ENCODE measurements around the gene DYRK1A.
"Not testable (repeated sequence)": the region's sequence is repeated elsewhere in the genome, so short reads cannot be mapped to it uniquely, and the experiment has no call there.

DYRK1A gene

DNA sequence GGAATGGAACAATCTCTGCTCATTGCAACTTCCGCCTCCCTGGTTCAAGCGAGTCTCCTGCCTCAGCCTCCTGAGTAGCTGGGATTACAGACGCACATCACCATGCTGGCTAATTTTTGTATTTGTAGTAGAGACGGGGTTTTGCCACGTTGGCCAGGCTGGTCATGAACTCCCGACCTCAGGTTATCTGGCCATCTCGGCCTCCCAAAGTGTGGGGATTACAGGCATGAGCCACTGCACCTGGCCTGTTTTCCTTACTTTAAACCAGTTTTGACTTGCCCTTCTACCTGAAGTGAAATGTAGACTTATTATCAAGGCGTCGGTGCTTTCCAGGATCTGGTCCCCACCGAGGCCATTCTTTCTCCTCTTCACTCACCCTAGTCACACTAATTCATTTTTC, 141.8 kb downstream of the DYRK1A start:
- Histone ChIP-seq H3K4me3 (ENCODE audit: low read depth, low read length) (no peak overlapping the region), H2AFZ (ENCODE audit: low read length, unreplicated experiment) (no peak overlapping the region), H3K27me3 (ENCODE audit: insufficient read depth, low read length) (no peaks in the 10 kb centered on the region), H3K4me1 (ENCODE audit: control insufficient read depth, insufficient read depth, low read length, unreplicated experiment) (peaks cover 4% of the 10 kb centered on the region), H3K27ac (ENCODE audit: low read depth, low read length) (no peak overlapping the region), H3K36me3 (ENCODE audit: insufficient read depth, low read length) (peaks cover 60% of the 10 kb centered on the region), H3K79me2 (ENCODE audit: control insufficient read depth, insufficient read depth, low read length, unreplicated experiment) (peaks cover 7% of the 10 kb centered on the region)

GRCh38 chr21:37509802-37510393, 143.3 kb downstream of the DYRK1A start:
- Histone ChIP-seq H3K79me2 (ENCODE audit: control insufficient read depth, insufficient read depth, low read length, unreplicated experiment) (peaks cover 7% of the 10 kb centered on the region), H3K27me3 (ENCODE audit: insufficient read depth, low read length) (no peaks in the 10 kb centered on the region), H3K4me3 (ENCODE audit: low read depth, low read length) (no peak overlapping the region), H3K27ac (ENCODE audit: low read depth, low read length) (no peak overlapping the region), H3K4me1 (ENCODE audit: control insufficient read depth, insufficient read depth, low read length, unreplicated experiment) (no peaks in the 10 kb centered on the region), H3K36me3 (ENCODE audit: insufficient read depth, low read length) (peaks cover 69% of the 10 kb centered on the region), H2AFZ (ENCODE audit: low read length, unreplicated experiment) (no peak overlapping the region)

- no peaks in the 10 kb centered on the region for H3K27me3 ChIP-seq (ENCODE audit: insufficient read depth, low read length)
- H3K79me2 ChIP-seq (ENCODE audit: control insufficient read depth, insufficient read depth, low read length, unreplicated experiment): peaks cover 7% of the 10 kb centered on the region
- H3K4me3 ChIP-seq (ENCODE audit: low read depth, low read length): no peak overlapping the region
- H3K36me3 ChIP-seq (ENCODE audit: insufficient read depth, low read length): peaks cover 71% of the 10 kb centered on the region
- H2AFZ ChIP-seq (ENCODE audit: low read length, unreplicated experiment): no peak overlapping the region
- H3K27ac ChIP-seq (ENCODE audit: low read depth, low read length): no peak overlapping the region
- no peaks in the 10 kb centered on the region for H3K4me1 ChIP-seq (ENCODE audit: control insufficient read depth, insufficient read depth, low read length, unreplicated experiment)
These were observed 145.3 kb downstream of the DYRK1A start for GRCh38 chr21:37511848-37512247.

GRCh38 chr21:37513383-37513782, 146.8 kb downstream of the DYRK1A start:
- no peak overlapping the region for H3K4me3 ChIP-seq (ENCODE audit: low read depth, low read length)
- peaks cover 7% of the 10 kb centered on the region for H3K79me2 ChIP-seq (ENCODE audit: control insufficient read depth, insufficient read depth, low read length, unreplicated experiment)
- peaks cover 67% of the 10 kb centered on the region for H3K36me3 ChIP-seq (ENCODE audit: insufficient read depth, low read length)
- no peaks in the 10 kb centered on the region for H3K4me1 ChIP-seq (ENCODE audit: control insufficient read depth, insufficient read depth, low read length, unreplicated experiment)
- H3K27me3 ChIP-seq (ENCODE audit: insufficient read depth, low read length): no peaks in the 10 kb centered on the region
- no peak overlapping the region for H2AFZ ChIP-seq (ENCODE audit: low read length, unreplicated experiment)
- no peak overlapping the region for H3K27ac ChIP-seq (ENCODE audit: low read depth, low read length)

DNA sequence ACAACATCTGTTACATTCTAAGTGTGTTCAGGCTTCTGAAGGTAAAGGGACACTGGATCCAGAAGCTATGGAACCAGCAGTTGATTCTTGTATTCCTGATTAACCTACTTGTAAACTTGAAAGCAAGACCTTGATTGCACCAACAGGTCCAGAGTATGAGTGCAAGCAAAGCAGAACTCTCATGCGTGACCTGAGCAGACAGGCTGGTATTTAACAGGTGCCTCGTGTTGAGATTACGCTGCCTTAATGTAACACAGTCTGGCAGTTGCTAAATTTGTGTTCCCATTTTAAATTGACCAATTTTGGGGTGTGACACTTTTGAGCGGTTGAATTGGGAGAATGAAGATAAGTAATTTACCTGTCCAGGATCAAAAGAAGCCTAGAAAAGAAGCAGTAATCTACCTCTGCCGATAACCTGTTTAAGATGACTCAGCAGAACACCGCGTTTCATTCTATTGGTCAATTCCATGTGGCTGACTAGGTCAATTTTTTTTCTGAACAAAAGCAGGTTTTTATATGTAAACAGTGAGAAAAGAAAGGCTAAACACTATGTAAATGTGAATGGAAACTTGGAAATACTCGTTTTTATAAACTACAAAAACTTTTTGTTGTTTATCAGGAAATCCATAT, 147.6 kb downstream of the DYRK1A start:
- Histone ChIP-seq H2AFZ (ENCODE audit: low read length, unreplicated experiment) (no peak overlapping the region), H3K27me3 (ENCODE audit: insufficient read depth, low read length) (no peaks in the 10 kb centered on the region), H3K4me3 (ENCODE audit: low read depth, low read length) (no peak overlapping the region), H3K79me2 (ENCODE audit: control insufficient read depth, insufficient read depth, low read length, unreplicated experiment) (peaks cover 7% of the 10 kb centered on the region), H3K36me3 (ENCODE audit: insufficient read depth, low read length) (peaks cover 62% of the 10 kb centered on the region), H3K4me1 (ENCODE audit: control insufficient read depth, insufficient read depth, low read length, unreplicated experiment) (no peaks in the 10 kb centered on the region), H3K27ac (ENCODE audit: low read depth, low read length) (no peak overlapping the region)

DNA sequence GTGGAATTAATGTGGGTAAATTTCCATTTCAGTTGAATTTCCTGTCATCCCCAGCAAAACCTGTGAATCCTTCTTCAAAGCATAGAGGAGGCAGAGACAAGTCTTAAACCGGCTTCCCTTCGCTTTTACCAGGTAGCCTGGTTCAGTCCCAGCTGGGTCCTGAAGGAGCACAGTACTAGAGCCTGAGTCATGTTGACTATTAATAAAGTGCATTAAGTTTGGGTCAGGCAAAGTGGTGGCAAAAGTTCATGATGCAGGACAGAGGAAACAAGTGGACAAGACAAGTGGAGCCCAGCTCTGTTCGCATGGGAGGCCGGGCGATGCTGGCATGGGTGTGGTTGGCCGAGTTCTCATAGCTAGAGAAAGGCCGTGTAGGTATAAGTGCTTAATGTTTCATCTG, 150.4 kb downstream of the DYRK1A start:
- no peak overlapping the region for H3K4me3 ChIP-seq (ENCODE audit: low read depth, low read length)
- H3K27ac ChIP-seq (ENCODE audit: low read depth, low read length): no peak overlapping the region
- H3K79me2 ChIP-seq (ENCODE audit: control insufficient read depth, insufficient read depth, low read length, unreplicated experiment): no peaks in the 10 kb centered on the region
- peaks cover 37% of the 10 kb centered on the region for H3K36me3 ChIP-seq (ENCODE audit: insufficient read depth, low read length)
- H3K4me1 ChIP-seq (ENCODE audit: control insufficient read depth, insufficient read depth, low read length, unreplicated experiment): no peaks in the 10 kb centered on the region
- no peaks in the 10 kb centered on the region for H3K27me3 ChIP-seq (ENCODE audit: insufficient read depth, low read length)
- no peak overlapping the region for H2AFZ ChIP-seq (ENCODE audit: low read length, unreplicated experiment)

GRCh38 chr21:37520801-37521200, 154.2 kb downstream of the DYRK1A start:
- H3K4me1 ChIP-seq (ENCODE audit: control insufficient read depth, insufficient read depth, low read length, unreplicated experiment): no peaks in the 10 kb centered on the region
- H3K4me3 ChIP-seq (ENCODE audit: low read depth, low read length): no peak overlapping the region
- H3K27ac ChIP-seq (ENCODE audit: low read depth, low read length): no peak overlapping the region
- no peak overlapping the region for H2AFZ ChIP-seq (ENCODE audit: low read length, unreplicated experiment)
- no peaks in the 10 kb centered on the region for H3K27me3 ChIP-seq (ENCODE audit: insufficient read depth, low read length)
- no peaks in the 10 kb centered on the region for H3K79me2 ChIP-seq (ENCODE audit: control insufficient read depth, insufficient read depth, low read length, unreplicated experiment)
- peaks cover 8% of the 10 kb centered on the region for H3K36me3 ChIP-seq (ENCODE audit: insufficient read depth, low read length)

GRCh38 chr21:37521658-37522057, 155.1 kb downstream of the DYRK1A start:
- Histone ChIP-seq H3K36me3 (ENCODE audit: insufficient read depth, low read length) (peaks cover 2% of the 10 kb centered on the region; the same call in 1 of the 2 replicates), H3K27me3 (ENCODE audit: insufficient read depth, low read length) (no peaks in the 10 kb centered on the region), H3K79me2 (ENCODE audit: control insufficient read depth, insufficient read depth, low read length, unreplicated experiment) (no peaks in the 10 kb centered on the region), H3K27ac (ENCODE audit: low read depth, low read length) (no peak overlapping the region), H3K4me3 (ENCODE audit: low read depth, low read length) (no peak overlapping the region), H3K4me1 (ENCODE audit: control insufficient read depth, insufficient read depth, low read length, unreplicated experiment) (no peaks in the 10 kb centered on the region), H2AFZ (ENCODE audit: low read length, unreplicated experiment) (no peak overlapping the region)

DNA sequence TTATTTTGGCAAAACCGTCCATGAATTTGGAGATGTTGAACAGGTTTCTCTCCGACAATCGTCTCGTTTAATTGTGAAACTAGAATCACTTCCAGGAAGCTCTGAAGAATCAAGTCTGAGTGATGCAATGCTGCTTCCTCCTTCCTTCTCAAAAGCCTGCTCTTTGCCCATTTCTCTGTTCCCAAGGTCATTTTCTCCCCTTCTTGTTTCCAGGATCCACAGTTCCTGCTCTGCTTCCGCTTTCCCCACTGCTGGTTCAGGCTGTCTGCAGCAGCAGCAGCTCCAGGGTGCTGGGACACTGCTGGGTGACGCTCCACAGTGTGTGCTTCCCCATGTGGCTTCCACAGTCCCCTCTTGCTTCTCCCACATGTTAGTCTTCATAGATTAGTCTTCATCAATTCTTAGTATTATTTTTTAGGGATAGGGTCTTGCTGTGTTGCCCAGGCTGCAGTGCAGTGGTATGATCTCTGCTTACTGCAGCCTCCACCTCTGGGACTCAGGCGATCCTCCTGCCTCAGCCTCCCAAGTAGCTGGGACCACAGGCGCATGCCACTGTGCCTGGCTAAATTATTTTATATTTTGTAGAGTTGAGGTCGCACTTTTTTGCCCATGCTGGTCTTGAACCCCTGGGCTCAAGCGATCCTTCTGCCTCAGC, 156.2 kb downstream of the DYRK1A start:
- Histone ChIP-seq H3K79me2 (ENCODE audit: control insufficient read depth, insufficient read depth, low read length, unreplicated experiment) (no peaks in the 10 kb centered on the region), H2AFZ (ENCODE audit: low read length, unreplicated experiment) (no peak overlapping the region), H3K4me3 (ENCODE audit: low read depth, low read length) (no peak overlapping the region)

DNA sequence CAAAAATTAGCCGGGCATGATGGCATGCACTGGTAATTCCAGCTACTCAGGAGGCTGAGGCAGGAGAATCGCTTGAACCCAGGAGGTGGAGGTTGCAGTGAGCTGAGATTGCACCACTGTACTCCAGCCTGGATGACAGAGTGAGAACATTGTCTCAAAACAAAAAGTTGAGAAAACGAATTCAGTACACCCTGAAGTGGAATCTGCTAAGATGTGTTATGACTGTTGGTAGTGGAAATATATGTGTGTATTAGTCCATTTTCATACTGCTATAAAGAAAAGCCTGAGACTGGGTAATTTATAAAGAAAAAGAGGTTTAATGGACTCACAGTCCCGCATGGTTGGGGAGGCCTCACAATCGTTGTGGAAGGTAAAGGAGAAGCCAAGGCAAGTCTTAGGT, 158.4 kb downstream of the DYRK1A start:
- not testable (repeated sequence) for H2AFZ ChIP-seq (ENCODE audit: low read length, unreplicated experiment); H3K4me3 ChIP-seq (ENCODE audit: low read depth, low read length); H3K79me2 ChIP-seq (ENCODE audit: control insufficient read depth, insufficient read depth, low read length, unreplicated experiment); H3K36me3 ChIP-seq (ENCODE audit: insufficient read depth, low read length); H3K27ac ChIP-seq (ENCODE audit: low read depth, low read length); H3K27me3 ChIP-seq (ENCODE audit: insufficient read depth, low read length); H3K4me1 ChIP-seq (ENCODE audit: control insufficient read depth, insufficient read depth, low read length, unreplicated experiment)

More for the DNA sequence above, 156.2 kb downstream of the DYRK1A start:
- no peaks in the 10 kb centered on the region for H3K4me1 ChIP-seq (ENCODE audit: control insufficient read depth, insufficient read depth, low read length, unreplicated experiment)
- H3K27ac ChIP-seq (ENCODE audit: low read depth, low read length): no peak overlapping the region
- no peaks in the 10 kb centered on the region for H3K36me3 ChIP-seq (ENCODE audit: insufficient read depth, low read length)
- H3K27me3 ChIP-seq (ENCODE audit: insufficient read depth, low read length): no peaks in the 10 kb centered on the region

- Histone ChIP-seq H3K27ac (ENCODE audit: low read depth, low read length) (no peak overlapping the region), H3K36me3 (ENCODE audit: insufficient read depth, low read length) (no peaks in the 10 kb centered on the region), H3K79me2 (ENCODE audit: control insufficient read depth, insufficient read depth, low read length, unreplicated experiment) (no peaks in the 10 kb centered on the region), H2AFZ (ENCODE audit: low read length, unreplicated experiment) (no peak overlapping the region), H3K4me3 (ENCODE audit: low read depth, low read length) (no peak overlapping the region), H3K27me3 (ENCODE audit: insufficient read depth, low read length) (no peaks in the 10 kb centered on the region), H3K4me1 (ENCODE audit: control insufficient read depth, insufficient read depth, low read length, unreplicated experiment) (no peaks in the 10 kb centered on the region)
These were observed 159.2 kb downstream of the DYRK1A start for GRCh38 chr21:37525810-37526209.
